A673 (cell line): ENCODE data around the gene SERTAD1.

Experiments used
- CTCF ChIP-seq: fragments of 300-800, 200-600 bp; sonication (generic); conservative IDR thresholded peaks from 2 replicates; pipeline ENCODE4 v1.5.1; 2017; ENCODE audit warnings: low read depth, mild to moderate bottlenecking, antibody characterized with exemption, low read length, moderate library complexity, mixed read lengths
- EZH2 ChIP-seq: fragments of 200-600 bp; sonication (generic); IDR thresholded peaks from 2 replicates; pipeline ENCODE4 v1.6.1; 2017; ENCODE audit warnings: borderline replicate concordance, low read depth, mild to moderate bottlenecking, mixed read lengths, antibody characterized with exemption, low read length; ENCODE audit not compliant: poor library complexity, severe bottlenecking

- TF ChIP-seq CTCF (no peak), EZH2 (no peak)
Measured at GRCh38 chr19:40390084-40390742, 35.6 kb downstream of the SERTAD1 start, which contains the start of gene HIPK4.
